Renal pelvis (tissue), 4 donors: Measurements from ENCODE around the gene ARHGAP10. TPM values are rescaled to one million over a fixed set of nuclear protein-coding genes. Genes with fewer than 3 reads are reported as not detected.

Experiments used
- DNase-seq: peaks from one replicate; pipeline ENCODE4 v3.0.0-alpha.2; 2013
- polyA plus RNA-seq, 3 donors: library from polyadenylated mRNA; unstranded; fragments of 120-200 nt; gene quantifications; one replicate each; pipeline ENCODE4 v1.2.1, GENCODE V29; 2013; ENCODE audit not compliant: insufficient read length in 3 of 3

The ARHGAP10 gene
- polyA plus RNA-seq, 3 donors, result 19.1 to 20.2 (median 20.1) TPM

DNA sequence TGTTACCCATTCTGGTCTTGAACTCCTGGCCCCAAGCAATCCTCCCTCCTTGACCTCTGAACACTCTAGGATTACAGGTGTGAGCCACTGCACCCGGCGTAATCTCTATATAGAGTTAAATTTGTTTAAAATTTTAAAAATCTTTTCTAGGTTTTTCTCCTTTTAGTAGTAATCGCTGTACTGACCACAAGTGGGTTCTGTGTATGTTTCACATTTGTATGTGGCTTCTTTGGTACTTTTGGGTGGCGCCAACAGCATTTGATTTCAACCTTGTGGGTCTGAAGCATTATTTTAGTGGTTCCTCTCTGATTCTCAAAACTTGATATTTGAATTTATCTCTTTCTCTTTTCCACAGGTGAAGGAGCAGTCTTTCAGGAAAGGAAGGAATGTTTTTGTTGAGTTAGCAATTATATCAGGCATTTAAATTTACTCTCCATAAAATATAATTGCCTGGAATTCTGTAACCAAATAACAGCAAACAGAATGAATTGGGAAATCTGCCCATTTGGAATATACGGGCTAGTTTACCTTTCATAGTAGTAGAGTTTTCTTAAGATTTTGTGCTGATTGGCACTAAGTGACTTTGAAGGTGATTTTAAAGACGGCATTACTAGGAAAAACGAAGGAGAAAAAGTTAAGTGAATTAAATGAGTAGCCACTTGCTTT is 29.5 kb downstream of the ARHGAP10 start:
- DNase-seq, result no peak

DNA sequence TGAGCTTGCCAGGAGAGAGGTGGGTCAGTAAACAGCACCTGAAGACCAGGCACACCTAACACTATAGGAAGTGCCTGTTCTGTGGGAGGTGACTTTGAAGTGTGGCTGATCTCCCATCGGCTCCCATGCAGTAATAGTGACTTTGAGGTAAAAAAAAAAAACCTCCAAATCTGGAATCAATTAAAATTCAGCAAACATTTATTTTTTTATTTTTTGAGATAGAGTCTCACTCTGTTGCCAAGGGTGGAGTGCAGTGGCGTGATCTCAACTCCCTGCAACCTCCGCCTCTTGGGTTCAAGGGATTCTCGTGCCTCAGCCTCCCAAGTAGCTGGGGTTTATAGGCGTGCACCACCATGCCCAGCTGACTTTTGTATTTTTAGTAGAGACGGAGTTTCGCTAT is 32.4 kb downstream of the ARHGAP10 start:
- no peak for DNase-seq

DNA sequence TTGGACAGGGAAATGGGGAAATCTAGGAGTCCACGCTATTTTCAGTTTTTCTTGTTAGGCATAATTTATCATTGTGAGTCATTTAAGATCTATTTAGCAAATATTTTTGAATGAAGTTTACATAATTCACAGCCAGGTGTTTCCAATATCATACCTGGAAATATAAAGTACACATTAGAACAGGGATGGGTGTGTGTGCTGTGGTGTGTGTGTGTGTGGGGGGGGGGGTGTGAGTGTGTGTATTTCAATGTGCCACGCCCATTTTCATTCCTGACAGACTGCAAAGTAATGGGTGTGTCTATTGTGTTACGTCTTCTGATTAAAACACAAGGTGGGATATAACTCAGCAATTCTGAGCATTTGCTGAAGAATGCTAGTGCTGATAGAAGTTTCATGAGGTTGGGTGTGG is 33.2 kb downstream of the ARHGAP10 start:
- DNase-seq, result no peak

DNA sequence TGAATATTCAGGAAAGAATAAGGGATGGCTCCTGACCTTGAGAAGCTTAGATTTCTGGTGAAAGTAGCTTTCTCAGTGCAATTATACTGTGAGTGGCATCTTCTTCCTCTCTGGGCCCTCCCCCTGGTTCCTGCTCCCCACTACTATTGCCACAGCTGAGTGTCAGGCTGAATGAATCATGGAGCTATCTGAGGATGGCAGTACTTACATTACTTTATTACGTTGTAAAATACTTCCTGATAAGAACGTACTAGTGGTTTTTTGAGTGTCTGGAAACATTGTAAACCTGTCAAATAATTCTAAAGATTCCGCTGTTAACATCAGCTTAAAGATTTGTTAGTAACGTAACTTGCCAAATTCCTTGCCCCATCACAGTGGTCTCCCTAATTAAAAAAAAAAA is 36.2 kb downstream of the ARHGAP10 start:
- peak; percentile 48 for DNase-seq

DNA sequence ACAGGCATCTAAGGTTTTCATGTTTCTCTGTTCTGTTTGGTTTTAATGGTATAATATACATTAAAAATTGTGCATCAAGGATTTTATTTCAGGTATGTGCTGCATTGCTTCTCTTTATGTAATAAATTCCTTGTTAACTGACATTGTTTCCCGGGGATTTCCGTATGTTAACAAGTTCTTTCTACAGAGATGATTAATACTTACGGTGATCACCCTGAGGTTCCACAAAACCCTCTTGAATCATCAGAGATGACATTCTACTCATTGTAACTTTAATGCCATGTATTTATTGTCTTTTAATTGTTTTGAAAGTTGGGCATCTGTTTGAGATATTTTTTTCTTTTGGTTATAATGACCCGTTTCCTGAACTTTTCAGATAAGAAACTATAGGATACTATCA is 37.5 kb downstream of the ARHGAP10 start:
- no peak for DNase-seq

DNA sequence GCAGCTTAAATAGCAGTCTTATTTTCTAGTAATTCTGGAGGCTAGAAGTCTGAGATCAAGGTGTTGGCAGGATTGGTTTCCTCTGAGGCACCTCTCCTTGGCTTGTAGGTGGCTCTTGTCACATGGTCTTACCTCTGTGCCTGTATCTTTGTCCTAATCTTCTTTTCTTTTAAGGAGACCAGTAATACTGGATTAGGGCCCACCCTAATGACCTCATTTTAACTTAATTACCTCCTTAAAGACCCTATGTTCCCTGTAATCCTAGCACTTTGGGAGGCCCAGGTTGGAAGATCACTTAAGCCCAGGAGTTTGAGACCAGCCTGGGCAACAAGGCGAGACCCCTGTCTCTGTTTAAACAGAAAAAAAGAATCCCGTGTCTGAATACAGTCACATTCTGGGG is 38.9 kb downstream of the ARHGAP10 start:
- no peak for DNase-seq

DNA sequence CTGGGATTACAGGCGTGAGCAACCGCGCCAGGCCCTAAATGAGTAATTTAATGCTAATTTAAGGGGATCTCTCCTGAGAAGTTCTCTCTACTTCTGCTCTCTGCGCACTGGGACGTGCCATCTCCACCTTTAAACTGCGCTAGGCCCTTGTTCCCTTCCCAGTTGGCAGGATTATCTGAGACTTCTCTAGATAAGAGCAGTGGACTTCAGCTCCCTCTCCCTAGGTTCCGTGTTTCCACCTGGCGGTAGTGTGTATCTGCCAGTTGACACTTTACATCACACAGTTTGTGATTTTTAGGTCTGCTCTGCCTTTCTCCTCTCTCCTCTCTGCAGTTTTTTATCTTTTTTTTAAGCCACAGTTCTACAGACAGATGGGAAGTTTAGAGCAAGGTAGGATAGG is 40.2 kb downstream of the ARHGAP10 start:
- no peak for DNase-seq

DNA sequence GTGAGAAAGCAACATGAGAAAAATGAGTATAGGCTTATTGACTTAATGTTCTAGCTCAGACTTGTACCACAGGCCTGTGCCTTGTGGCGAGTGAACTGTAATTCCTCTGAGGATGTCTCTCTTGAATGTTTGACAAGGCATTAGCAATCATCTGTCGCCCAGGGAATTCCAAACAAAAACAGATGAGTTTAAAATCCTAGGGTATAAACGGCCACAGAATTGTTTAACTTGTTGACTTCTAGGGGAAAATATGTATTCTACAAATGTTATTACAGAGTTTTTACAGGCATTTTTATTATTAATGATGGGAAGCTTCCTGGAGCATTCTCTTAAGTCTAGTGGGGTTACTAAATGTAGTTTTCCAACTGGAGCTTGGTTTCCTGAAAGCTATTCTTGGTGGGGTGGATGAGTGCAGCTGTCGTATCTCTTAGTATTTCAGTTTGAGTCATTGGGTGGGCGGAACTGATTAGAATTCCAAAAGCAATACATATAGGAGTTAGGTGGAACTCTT is 40.6 kb downstream of the ARHGAP10 start:
- DNase-seq, result no peak

DNA sequence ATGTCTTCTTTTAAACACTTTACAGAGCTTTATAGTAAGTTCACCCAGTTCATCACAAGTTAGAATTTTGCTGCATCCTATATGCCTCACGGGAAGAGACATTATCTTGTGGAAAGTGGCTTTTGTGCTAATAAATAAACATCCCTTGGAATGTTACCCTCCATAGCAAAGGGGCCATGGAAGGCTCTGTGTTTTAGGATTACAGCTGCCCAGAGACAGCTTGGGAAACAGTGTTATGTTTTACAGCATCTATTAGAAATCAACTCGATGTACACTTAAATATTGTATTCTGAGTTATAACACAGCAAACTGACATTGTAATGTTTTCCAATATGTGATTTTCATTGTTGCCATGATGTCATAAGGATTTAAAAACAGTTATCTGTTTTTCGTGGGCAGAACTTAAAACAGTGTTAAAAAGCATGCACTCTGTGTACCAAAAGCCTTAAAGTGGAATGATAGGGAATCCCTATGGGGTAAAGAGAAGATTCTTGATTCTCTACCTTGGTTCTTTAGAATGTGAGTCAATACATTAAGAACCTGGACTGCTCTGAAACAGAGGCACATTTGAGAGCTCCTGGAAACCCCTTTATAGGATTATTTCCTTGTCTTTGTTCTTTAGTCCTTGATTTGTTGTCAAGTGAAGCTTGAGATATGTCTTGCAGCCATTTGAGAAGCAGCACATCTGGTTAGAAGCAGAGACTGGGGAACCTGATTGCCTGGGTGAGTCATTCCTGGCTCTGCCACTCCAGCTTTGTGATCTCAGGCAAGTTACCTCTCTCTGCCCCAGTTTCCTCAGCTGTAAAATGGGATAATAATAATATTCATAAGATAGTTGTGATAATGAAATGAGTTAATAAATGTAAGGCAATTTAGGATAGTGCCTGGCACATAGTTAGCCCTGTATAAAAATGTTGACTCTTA is 41.6 kb downstream of the ARHGAP10 start:
- DNase-seq, result no peak

DNA sequence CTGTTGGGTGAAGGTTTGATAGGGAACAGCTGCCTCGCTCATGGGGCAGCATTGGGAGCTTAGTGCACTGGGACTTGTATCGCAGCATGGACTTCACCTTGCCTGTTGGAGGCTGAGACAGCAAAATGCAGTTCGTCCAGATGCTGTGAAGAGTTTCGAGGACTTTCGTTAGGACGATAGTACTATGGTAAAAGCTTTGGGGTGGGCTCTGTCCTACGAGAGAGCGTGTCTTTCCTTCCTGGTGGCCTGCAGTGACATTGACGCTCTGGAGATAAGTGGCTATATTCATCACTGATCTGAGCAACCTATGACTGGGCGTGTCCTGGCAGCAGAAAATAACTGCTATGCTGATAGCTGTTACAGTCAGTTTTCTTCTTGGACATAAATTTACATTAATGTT is 44.8 kb downstream of the ARHGAP10 start:
- no peak for DNase-seq

DNA sequence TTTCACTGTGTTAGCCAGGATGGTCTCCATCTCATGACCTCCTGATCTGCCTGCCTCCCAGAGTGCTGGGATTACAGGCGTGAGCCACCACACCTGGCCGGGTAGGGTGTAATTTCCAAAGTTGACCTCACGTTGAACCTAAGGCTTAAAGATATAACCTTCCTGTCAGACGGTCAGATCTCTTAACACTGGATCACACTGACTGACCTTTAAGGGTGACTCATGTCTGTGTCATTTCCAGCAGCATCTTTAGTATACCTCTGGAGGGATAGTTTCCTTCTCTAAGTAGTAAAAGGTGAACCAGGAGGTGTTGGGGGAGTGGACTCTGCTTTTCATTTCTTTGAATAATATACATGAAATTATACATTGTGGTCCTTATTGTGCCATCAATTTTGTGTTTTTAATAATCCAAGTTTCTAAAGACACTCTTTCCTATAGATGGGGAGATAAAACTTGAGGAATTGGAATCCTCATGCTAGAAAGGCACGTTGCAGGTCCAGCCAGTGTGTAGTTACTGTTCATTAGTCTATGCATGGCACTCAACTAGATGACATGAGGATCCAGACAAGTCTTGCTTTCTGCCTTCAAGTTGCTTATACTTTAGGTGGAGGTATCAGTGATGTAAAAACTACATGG is 45.7 kb downstream of the ARHGAP10 start:
- no peak for DNase-seq

DNA sequence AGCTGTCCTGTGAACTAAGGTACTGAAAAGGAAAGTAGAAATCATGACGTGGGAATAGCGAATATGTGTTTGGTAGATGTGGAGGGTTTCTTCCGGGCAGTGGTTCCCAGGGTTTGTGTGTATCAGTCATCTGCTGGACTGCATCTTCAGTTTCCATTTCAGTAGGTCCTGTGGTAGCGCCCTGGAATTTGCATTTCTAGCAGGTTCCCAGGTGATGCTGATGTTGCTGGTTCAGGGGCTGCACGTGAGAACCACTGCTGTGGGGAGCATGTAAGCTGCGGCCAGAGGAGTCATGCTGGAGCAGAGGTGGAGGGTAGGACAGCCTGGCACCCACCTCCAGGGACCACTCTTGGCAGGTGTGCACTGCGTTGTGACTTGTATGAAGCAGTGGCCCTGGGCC is 47.1 kb downstream of the ARHGAP10 start:
- no peak for DNase-seq

DNA sequence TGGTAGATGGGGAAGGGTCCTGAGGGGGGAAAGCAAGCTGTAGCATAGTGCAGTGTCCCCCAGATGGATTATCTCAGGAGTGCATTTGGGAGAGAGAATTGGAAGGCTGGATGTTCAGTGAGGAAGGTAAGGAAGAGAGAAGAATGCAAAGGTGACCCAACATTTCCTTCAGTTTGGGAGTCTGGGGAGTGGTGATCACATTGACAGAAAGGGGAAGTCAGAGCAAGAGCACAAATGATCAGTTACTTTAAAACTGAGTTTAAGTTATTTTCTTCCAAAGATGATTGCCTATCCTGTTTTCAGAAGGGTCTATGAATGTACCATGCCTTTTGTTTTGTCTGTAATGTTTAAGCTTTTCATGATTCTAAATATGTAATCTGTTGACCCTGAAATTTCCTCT is 47.6 kb downstream of the ARHGAP10 start:
- DNase-seq, result no peak

DNA sequence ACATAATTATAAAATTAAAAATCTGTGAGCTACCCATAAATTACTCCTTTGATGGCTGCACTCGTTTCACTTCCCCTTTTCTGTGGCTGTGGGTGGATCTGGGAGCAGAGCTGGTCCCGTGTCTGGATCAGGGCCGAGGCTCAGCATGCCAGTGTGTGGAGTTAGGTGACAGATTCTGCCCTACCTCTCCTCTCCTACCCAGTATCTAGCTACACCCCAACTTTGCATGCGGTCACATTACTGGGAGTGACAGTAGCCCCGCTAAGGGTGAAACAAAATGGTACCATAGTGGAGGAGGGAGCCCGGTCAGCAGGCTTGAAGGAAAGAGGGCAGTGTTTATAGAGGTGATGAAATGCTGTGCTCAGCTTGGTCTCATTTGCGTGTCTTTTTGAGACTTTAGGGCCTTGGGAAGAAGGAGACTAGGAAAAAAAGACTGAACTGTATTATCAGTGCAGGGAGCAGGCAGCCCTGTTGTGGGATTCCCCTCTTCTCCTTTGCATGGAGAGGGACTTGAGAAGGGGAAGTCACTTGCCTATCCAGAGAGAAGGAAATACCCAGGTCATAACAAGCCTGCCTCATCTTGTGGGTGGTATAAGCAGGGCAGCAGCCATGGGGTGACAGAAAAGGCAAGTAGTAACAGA is 48.4 kb downstream of the ARHGAP10 start:
- DNase-seq, result no peak

DNA sequence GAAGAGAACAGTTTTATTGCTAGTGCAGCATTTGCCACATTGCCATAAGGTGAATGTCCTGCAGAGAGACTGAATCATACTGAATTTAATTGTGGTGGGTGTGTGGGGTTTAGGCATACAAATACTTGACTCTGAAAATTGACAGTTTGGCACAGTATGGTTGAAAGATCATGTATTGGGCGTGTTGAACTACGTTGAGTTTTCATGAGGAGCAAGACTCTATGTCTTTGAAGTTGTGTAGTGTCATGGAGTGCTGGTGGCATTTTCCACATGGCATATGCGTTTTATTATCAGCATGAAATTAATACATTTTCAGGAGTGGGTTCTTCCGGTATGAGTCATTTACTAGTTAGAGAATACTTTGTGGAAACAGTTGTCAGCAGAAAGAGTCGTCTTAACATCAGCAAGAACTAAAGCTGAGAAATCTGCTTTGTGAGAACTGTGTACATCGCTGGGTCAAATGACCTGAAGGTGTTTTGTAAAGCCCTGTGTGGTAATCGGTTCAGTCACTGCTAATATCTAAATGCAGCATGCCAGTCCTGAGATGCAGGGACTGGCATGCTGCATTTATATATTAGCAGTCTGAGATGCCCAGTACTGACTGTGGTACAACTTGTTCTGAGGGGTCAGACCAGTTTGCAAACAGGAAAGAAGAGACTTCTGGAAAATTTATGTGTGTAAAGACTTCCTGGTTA is 50.3 kb downstream of the ARHGAP10 start:
- no peak for DNase-seq

DNA sequence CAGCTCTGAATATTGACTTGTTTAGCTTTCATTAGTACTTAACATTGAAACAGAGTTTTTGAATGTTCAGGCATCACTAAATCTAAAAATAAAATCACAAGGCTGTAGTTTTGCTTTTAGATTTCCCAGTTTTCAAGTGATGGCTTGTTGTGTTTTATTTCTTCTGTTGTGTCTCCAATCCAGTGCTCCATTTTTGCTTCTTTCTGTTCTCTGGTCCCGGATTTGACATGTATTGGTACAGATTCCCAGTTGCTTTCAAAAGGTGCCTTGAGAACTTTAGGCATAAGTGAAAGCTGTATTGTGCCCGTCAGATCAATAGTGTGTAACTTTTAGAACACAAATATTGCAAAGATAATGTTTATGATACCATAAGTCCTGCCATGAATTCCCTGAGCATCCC is 53.2 kb downstream of the ARHGAP10 start:
- no peak for DNase-seq

DNA sequence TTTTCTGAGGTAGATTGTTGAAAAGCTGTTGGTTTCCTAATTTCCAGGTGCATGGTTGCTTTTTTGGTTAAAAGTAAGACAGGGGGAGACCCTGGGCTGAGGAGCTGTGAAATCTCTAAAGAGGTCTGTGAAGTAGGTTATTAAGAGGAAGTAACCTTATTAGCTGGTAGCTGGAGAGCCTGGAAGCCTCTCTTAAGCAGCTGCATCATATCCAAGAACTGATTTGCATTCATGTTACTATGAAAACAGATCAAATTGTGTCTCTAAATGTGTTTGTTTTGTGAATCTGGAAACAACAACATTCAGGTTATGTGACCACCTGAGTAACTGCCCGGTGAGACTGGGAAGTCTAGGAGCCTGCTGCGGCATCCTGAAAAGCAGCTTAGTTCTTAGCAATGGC is 54.1 kb downstream of the ARHGAP10 start:
- no peak for DNase-seq

DNA sequence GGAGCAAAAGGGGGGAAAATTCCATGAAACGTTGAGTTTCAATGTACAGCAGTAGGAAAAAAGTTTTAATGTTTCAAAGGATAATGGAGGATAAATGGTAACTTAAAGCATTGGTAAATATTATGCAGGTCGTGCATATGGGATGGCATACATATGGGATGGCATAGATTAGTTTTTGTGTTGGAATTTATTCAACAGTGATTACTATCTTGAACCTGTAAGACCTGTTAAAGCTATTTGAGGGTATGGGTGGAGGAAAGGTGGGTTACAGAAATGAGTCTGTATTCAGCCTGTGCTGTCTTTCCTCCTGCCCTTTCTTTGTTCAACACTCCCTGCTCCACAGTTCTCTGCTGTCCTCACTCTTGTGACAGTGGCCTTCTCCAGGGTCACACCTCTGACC is 54.6 kb downstream of the ARHGAP10 start:
- DNase-seq, result no peak

DNA sequence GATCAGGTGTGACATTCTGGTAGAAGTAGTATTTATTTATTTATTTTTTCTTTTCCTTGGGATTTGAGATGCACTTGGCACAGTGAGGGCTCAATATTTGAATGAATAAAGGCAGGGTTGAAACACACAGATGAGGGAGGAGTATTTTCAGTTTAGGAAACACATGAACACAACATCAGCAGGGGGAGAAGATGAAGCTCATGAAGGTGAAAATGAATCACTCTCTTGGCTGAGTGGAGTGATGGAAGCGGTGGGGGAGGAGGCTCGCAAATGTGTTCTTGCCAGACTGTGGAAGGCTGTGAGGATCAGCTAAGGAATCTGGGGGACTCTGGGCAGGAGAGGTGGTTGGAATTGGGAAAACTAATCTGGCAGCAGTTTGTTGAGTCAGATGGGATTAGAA is 55.3 kb downstream of the ARHGAP10 start:
- DNase-seq, result no peak

DNA sequence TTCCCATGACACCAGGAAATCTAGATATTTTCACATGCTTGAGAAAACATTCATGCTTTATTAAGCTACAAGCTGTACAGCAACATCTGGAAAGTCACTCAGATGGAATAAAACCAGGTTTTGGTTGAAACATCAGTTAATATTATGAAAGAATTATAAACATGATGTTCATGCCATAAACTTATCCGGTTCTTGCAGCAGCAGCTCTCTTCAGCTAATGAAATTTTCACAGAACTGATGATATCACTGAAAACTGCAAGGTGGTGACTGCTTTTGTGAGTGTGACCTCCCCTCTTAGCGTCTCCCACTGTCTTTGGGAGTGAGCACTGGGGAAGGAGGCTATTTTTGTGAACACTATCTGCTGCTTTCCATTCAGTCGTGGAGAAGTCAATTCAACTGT is 56.9 kb downstream of the ARHGAP10 start:
- no peak for DNase-seq

DNA sequence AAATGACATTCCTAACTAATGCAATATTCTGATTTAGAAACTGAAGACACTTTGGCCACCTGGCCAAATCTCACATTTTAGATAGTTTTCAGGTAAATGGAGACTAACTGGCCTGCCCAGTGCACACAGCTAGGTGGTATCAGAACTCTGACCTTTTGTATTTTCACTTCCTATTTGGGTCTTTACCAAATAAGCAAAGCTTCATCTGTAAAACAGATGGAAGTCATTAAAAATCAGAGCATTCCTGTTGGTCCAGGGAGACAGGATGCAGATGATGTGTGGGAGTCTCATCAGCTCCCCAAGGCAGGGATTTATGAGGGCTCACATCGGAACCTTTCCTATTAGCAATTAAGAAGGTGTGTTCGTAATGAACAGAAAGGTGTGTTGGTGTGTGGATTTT is 57.7 kb downstream of the ARHGAP10 start:
- no peak for DNase-seq

DNA sequence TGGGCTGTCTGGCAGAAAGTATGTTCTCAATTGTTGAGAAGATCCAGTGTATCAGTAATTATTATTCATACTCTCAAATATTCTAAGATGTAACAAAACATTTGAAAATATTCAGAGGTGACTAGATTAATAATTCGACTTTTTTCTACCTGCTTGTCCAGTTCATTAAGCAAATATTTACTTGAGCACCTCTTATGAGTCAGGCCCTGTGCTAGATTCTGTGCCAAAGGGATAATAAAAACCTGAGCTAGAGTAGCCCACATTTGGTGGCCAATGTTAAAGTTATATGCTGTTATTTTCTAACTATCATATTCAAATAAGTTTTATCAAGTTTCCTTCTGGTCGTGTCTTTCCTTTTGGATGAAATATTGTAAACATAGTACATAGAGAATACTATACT is 58.5 kb downstream of the ARHGAP10 start:
- DNase-seq, result no peak
